Breast epithelium (tissue), 3 donors: ENCODE measurements around the gene WDR47.

Source experiments
- CTCF ChIP-seq, 3 donors: fragments of 450-650 bp; IDR thresholded peaks; one replicate each; pipeline ENCODE4 v1.5.1; 2016 to 2017; ENCODE audit warnings: antibody characterized with exemption in 3 of 3, mild to moderate bottlenecking in 3 of 3, moderate library complexity in 3 of 3
- POLR2AphosphoS5 ChIP-seq, 3 donors: sonication (generic); formaldehyde crosslinking; IDR thresholded peaks; one replicate each; pipeline ENCODE4 v1.6.1; 2017; ENCODE audit warnings: antibody characterized with exemption in 3 of 3

GRCh38 chr1:109067883-109068282 lies 26.0 kb upstream of the WDR47 start:
- no peak for TF ChIP-seq CTCF (IDR thresholded peaks at IDR 0.05)
- TF ChIP-seq POLR2AphosphoS5 (IDR thresholded peaks at IDR 0.05) = no peak
